Esophagus mucosa (tissue), 1 donor: Measurements from ENCODE around the gene TCEAL4. TPM values are rescaled to one million over a fixed set of nuclear protein-coding genes. Genes with fewer than 3 reads are reported as not detected.
"Not testable (repeated sequence)": the region's sequence is repeated elsewhere in the genome, so short reads cannot be mapped to it uniquely, and the experiment has no call there.

Experiments used
- ATAC-seq: fragments of 200-7000 bp; cut with Tn5 transposase; one replicate; pipeline ENCODE4 v1.9.1; 2020
- total RNA-seq: library from RNA; stranded (reverse); gene quantifications from one replicate; pipeline ENCODE4 v1.2.4, GENCODE V29; 2023
- donor health status: DM: yes; HTN: yes; CAD: no.

TCEAL4 gene
- 25.7 TPM for total RNA-seq

DNA sequence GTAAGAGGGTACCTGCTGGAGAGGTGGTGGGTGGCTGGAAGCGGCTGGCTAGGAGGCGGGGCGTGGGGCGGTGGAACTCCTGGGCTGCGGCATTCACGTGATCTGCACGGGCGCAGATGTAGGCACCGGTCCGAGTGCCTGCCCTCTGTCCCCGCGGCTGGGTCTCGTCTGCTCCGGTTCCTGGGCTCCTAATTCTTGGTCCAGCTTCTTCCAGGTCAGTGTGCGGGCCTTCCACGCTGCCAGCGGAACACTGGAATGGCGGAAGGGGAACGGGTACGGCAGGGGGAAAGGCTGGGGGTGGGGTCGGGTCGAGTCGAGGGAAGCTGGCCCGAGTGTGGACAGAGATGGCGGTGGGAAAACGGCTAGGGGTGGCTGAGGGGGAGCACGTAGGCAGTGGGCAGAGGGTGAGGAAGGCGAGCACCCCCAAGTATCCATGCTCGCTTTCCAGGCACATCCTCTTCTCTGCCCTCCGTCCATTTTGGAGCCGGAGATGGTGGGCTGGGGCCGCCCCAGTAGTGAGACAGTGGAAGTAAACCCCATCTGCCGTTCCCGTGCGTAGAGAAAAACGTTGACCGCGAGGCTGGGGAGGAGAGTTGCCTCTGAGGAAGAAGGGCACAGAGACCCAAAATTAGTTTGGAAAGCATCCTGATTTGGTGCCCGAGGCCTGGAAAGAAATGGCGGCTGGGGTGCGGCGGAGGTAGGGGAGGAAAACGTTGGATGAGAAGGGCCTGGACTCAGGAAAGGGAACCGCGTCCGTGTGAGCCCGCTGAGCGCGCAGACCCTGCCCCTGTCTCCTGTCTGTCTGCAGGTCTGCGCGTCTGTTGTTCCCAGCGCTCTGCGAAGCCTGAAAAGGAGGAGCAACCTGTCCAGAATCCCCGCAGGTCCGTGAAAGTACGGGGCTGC, at the start of gene TCEAL4:
TSS of gene TCEAL4 (plus strand) at position 105 of the 903 bp plus-strand sequence. CDS start 1,161 bp downstream, outside the sequence.
- ATAC-seq, result peak; percentile 61

DNA sequence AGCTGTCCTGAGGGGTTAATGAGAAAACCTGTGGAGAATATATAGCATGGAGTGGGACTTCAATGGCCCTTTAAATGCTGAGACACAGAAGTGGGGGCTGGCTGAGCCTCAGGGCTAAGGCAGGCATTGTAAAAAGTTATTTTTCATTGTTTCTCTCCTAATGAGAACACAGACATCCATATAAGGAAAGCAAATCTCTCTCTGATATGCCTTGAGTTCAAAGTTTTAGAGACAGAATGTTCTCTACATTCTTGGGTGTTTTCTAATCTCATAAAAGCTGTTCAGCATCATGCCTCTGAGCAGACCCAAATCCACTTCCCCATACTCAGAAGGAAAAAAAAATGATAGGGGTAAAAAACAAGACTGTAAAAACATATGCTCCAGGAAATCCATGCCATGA, 49.2 kb upstream of the TCEAL4 start:
- no peak for ATAC-seq

DNA sequence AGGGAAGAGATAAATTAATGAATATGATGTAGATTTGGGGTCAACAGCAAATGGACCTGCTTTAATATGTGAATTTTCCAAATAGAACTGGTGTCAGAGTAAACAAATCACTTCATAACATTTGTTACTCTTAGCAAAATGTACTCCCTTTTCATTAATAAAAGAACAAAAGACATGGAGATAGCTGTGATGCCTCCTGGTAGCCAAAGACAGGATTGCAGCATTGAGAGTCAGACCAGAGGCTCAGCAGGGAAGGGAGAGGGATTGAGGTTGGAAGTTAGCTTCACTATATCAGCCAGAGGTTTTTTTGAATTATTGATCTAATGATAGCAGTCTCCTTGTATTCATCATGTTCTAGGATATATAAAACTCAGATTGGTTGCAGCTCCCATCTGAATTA, 48.6 kb upstream of the TCEAL4 start:
- no peak for ATAC-seq

DNA sequence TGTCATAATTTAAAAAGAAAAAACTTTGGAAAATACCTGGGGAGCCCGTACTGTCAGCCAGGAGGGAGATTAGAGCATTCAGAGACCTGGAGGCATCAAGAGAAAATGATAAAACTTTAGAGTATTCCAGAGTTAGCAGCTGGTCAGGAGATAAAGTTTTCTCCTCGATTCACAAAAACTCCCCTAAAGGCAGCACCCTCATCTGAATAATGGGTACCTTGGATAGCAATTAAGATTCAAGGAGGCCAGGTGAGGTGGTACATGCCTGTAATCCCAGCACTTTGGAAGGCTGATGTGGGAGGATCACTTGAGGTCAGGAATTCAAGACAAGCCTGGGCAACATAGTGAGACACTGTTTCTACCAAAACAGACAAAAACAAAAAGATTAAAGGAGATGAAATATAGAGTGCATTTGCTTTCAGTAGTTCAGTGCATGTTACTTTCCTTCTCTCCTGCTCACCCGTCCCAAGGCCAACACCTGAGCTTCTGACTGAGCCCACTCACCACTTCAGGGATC, 47.4 kb upstream of the TCEAL4 start:
- no peak for ATAC-seq

DNA sequence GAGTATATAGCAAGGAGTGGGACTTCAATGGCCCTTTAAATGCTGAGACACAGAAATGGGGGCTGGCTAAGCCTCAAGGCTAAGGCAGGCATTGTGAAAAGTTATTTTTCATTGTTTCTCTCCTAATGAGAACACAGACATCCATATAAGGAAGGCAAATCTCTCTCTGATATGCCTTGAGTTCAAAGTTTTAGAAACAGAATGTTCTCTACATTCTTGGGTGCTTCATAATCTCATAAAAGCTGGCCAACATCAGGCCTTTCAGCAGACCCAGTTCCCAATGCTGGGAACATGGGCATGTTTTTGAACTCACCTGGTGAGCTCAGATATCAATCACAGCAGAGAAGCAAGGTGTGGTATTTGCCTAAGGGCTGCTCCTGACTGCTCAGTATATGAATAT, 46.6 kb upstream of the TCEAL4 start:
- ATAC-seq, result no peak

DNA sequence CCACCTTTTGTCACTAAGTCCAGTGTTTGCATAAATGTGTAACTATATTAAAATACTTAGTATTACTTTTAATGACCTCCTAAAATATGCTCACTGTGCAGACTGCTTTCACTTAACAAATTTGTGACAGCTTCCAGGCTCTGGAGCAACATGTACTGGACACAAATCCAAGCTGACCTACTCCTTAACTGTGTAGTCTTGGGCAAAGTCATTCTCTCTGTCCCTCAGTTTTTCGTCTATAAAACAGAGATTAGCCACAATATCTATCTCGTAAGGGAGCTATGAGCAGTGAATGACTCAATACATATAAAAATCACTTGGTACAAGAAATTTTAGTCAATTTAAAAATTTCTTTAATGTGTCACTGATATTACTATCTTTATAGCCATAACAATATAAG, 45.6 kb upstream of the TCEAL4 start:
- no peak for ATAC-seq

DNA sequence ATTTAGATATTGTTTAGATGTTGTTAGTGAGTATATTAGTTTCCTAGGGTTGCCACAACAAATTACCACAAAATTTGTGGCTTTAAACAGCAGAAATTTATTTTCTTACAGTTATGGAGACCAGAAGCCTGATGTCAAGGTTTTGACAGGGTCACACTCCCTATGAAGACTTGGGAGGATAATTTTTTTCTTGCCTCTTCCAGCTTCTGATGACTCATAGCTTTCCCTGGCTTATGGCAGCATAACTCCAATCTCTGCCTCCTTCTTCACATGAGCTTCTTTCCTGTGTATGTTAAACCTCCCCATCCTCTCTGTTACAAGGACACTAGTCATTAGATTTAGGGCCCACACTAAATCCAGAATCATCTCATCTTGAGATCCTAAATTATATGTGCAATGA, 45.2 kb upstream of the TCEAL4 start:
- no peak for ATAC-seq

DNA sequence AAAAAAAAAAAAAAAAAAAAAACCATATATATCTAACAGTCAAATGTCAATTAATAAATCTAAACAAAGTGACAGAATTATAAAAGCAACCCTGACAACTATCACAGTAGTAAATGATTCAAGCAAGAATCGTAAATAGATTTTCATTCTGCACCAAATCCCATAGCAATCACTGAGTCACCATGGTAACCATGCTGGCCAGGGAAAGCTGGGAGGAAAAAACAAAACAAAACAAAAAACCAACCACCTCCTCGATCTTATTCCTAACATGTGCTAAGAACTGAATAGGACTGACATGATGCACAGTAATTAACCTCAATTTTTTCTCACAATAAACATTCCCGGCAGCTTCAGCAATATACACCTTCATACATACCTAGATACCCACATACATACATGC, 35.4 kb upstream of the TCEAL4 start:
- ATAC-seq, result no peak

DNA sequence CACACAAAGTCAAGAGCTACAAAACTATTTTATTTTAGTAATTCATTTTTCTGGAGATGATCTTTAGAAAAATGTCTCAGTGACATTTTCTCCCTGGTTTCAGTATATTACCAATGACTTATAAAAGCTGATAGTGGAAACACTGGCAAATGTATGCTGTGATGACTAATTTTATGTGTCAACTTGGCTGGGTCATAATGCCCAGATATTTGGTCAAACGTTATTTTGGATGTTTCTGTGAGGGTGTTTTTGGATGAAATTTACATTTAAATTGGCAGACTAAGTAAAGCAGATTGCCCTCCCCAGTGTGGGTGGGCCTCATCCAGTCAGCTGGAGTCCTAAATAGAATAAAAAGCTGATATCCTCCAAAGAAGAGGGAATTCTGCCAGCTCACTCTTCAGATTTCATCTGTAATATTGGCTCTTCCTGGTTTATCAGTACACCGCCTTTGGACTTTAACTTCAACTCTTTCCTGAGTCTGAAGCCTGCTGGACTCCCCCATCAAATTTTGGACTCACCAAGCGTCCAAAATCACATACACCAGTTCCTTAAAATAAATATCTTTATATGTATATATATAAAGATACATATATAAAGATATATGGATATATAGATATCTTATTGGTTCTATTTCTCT, 34.8 kb upstream of the TCEAL4 start:
- ATAC-seq, result no peak

DNA sequence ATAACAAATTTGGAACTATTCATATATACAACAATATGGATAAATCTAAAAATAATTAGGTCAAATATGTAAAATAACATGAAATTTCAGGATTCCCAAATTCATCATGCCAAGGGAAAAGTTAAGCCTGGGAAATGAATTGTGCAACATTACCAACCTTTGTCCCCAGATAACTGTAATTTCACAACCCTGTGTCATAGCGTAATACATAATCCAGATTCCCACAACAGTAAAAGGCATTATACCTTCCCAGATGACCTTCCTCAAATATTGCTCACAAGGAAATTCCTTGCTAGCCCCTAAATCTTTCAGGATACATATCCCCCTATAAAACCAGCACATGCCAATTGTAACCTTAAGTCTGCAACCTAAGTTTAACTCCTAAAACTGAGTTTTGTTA, 33.1 kb upstream of the TCEAL4 start:
- ATAC-seq, result no peak

DNA sequence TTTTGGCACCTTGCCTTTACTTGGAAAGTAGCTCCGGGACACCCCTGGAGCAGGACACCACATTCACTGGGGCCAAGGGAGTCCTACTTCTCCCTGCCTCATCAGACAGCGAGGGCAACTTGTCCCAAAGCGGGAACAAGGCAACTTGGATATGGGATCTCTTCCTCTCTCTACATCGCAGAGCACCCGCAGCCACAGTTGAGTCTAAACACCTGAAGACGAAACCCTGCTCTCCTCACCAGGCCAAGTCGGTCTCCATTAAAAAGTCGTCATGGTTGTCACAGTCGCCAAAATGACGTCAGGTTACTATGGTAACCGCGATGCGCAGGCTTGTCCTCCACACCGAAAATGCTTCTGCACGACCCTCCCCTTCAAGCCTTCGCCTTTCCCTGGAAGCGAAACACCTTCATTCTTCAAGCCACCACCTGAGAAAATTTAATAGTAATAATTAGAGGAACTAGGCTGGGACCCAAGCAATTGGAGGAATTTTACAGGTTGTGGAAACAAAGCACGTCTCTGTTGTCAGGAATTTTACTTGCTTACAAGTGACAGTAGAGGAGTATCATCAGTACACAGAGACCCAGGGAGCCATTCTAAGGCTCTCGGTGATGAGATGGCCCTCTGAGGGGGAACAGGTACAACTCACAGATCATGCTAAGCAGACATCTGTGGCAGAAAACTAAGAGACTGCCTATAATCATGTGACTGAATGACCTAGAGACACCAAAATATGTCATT, 30.5 kb upstream of the TCEAL4 start:
- no peak for ATAC-seq

DNA sequence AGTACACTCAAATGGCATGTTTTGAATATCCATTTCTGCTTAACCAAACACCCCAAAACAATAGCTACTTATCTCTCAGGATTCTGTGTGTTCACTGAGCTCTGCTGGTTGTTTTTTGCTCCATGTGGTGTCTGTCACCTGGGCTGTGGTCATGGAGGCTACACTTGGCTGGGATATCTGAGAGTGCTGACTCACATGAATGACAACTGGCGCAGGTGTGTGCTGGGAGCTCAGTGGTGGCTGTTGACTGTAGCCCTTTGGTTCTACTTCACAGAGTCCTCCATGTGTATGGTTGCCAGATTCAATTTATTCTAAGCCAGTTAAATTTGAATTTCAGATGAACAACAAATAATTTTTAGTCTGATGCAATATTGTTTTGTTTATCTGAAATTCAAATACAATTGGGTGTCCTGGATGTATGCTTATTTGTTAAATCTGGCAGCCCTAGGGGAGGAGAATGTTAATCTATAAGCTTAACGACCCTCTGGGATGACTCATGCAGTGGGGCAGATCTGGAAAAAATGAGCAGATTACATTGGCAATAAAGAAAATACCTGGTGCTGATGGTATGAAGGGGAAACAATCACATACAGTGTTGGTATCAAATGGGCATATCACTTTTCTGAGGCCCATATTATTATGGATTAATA, 28.2 kb upstream of the TCEAL4 start:
- ATAC-seq, result no peak

DNA sequence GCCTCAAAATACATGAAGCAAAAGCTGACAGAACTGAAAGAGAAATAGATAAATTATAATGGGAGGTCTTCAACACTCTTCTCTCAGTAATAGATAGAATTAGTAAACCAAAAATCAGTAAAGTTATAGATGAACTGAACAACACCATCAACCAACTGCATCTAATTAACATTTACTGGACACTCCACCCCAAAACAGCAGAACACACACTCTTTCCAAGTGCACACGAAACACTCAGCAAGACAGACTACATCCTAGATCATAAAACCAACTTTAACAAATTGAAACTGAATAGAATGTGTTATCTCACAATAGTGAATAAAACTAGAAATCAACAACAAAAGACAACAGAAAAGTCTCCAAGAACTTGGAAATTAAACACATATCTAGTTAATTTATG, 25.1 kb upstream of the TCEAL4 start:
- no peak for ATAC-seq

DNA sequence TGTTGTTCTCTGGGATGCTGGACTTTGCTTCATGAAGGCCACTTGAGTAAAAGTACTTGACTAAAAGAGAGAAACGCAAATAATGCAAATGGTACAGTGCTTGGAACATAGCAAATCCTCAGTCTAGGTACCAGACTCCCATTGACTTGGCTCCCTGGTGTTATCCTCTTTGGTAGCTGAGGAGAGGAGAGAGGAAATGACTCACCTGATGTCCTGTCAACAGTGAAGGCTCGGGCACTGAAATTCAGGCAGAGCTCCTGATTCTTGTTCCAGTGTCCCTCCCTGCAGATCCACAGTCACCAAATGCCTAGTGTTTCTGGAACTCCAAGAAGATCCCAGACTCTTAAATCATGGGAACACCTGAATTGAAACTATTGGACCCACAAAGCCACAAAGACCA, 22.5 kb upstream of the TCEAL4 start:
- no peak for ATAC-seq

DNA sequence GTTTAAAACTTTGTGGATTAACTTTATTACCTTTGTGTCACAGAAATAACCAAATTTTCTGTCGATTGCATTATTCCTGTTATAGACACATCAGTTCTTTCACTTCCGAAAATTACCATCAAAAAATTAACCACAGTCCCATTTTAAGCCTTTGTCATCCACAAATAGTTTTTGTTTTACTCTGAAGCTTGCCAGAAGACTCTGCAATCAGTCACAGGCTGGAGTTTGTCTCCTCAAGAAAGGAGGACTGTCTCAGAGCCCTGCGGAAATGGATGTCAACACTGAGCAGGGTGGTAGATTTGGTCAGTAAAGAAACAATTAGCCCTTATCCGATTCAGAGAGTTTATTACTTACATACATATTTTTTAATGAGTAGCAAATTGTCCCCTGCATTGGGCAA, 20.1 kb upstream of the TCEAL4 start:
- ATAC-seq, result no peak

DNA sequence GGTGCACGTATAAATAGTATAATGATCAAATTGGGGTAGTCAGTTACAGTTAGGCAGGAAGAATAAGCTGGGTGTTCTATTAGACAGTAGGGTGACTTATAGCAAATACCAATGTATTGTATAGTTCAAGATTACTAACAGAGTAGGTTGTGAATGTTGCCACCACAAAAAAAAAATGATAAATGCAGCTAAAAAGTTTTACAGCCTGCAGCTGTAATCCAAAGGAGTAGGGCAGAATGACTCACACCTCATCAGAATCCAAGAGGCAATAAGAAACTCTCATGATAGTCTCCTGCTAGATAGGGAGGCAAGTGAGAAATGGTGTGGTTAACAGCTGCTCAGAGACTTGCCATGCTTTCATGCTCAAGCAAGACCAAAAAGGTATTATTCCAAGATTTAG, 19.6 kb upstream of the TCEAL4 start:
- no peak for ATAC-seq

DNA sequence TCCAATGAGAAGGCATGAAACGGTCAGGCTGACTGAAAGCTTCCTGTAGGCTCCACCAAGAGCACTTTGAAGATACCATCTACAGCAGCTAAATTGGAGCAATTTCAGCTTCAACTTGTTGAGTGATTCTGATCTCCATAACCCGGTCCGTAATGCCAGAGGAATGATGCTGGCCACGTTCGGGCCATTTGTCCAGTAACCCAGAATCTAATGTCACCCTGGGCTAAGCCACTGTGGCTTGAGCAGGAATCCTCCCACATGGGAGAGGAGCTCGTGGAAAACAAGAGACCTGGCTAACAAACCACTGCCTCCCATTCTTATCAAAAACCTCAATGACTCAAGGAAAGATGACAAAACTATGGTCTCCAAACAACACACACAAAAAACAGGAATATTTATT, 14.2 kb upstream of the TCEAL4 start:
- ATAC-seq, result no peak

DNA sequence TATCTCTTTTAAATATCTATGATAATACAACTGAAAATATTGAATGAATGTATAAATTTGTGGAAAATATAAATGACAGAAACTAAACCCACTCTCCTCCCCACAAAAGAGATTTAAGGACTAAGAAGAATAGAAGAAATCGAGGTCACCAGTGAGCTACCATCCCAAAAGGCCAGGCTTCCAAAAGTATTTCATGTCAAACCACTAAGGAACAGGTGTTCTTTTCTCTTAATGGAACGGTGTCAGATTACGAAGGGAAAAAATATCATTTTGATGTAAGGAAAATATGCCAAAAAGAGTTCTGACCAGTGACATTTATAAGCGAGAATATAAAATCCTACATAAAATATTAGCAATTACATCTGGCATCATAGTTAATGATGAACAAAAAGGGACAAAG, 13.6 kb upstream of the TCEAL4 start:
- no peak for ATAC-seq

DNA sequence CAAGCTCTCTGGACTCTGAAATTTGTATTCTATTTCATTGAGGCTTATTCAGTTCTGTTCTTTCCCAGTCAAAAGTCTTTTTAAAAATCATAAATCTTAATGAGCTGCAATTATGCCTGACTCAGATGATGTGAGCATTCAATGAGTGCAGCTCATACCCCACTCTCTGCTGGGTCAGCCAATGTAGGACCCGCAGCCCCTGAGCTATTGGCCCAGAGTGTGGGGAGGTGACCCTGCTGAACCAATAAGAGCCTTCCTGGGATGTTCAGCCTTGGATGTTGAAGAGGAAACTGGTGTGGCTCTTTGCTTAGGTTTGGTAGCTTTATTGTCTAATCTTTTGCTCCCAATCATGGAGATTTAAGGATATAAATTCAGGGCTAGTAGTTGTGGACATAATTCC, 12.1 kb upstream of the TCEAL4 start:
- no peak for ATAC-seq

DNA sequence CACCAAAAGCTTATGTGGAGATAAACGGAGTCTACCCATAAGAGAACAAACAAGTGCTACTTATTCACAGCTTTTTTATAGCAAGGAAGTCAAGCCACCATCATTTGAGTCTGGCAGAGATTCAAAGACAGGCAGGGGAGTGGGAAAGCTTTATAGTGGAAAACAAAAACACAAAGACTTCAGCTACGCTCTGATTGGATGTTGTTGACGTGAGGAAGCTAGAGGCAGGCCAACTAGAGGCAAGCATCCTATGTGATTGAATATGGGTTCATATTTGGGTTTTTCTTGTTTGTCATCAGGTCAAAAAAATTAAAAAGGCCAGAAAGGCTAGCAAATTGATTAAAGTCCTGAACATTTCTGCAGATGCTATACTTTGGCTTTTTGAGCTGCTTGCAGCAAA, 719 bp upstream of the TCEAL4 start:
- ATAC-seq, result no peak

DNA sequence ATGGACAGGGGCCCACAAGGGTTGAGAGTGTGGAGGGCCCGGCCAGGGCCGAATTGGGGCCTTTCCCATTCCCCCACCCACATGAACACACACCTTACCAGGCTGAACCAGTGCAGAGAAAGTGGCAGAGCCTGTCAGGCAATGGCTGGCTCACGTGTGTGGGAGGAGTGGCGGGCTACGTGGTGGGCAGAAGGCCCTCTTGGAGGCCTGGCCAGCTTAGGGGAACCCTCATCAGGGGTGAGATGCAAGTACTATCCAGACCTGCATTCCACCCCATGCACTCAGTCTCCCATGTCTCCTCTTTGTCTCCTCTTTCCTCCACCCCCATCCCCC, 965 bp downstream of the TCEAL4 start:
- peak; percentile 63 for ATAC-seq

DNA sequence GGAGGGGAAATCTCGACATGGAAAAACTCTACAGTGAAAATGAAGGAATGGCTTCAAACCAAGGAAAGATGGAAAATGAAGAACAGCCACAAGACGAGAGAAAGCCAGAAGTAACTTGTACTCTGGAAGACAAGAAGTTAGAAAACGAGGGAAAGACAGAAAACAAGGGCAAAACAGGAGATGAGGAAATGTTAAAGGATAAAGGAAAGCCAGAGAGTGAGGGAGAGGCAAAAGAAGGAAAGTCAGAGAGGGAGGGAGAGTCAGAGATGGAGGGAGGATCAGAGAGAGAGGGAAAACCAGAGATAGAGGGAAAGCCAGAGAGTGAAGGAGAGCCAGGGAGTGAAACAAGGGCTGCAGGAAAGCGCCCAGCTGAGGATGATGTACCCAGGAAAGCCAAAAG, 1.3 kb downstream of the TCEAL4 start:
- no peak for ATAC-seq

DNA sequence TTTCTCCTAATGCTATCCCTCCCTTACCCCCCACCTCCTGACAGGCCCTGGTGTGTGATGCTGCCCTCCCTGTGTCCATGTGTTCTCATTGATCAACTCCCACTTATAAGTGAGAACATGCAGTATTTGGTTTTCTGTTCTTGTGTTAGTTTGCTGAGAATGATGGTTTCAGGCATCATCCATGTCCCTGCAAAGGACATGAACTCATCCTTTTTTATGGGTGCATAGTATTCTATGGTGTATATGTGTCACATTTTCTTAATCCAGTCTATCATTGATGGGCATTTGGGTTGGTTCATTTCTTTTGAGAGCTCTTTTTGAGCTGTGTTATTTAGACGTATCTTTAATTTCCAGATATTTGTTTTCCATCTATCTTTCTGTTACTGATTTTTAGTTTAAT, 7.0 kb downstream of the TCEAL4 start:
- not testable (repeated sequence) for ATAC-seq
